ENCODE measurements around the gene PRPF8. TPM values are rescaled to one million over a fixed set of nuclear protein-coding genes. Genes with fewer than 3 reads are reported as not detected.
"Not testable (repeated sequence)": the region's sequence is repeated elsewhere in the genome, so short reads cannot be mapped to it uniquely, and the experiment has no call there.

PRPF8 gene
- total and polyA plus RNA-seq, 4 experiments from 2014 or later: 87.9 to 464 (median 327) TPM

DNA sequence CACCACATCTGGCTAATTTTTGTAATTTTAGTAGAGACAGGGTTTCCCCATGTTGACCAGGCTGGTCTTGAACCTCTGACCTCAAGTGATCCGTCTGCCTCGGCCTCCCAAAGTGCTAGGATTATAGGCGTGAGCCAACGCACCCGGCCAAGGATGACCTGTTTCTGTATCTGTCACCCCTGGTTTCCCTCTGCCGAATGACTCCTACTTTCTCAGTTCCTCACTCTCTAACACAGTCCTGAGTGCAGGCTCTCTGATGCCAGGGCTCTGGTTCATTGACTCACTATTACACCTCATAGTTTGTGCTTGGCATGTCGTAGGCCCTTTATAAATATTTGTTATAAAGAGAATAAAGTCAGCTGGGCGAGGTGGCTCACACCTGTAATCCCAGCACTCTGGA, 10.7 kb upstream of the PRPF8 start:
- Mint-ChIP-seq H3K27me3 (peaks cover 0 to 4% of the 10 kb centered on the region in 2 donors), H3K27ac (no peak overlapping the region), H3K4me3 (no peak overlapping the region), H3K36me3 (no peaks in the 10 kb centered on the region), H3K4me1 (no peaks in the 10 kb centered on the region), H3K9me3 (peaks cover 0 to 4% (median 0%) of the 10 kb centered on the region in 8 donors)
- no peaks in the 10 kb centered on the region for H3K36me3 ChIP-seq (ENCODE audit: insufficient read depth, low read length)
- intact Hi-C loops (cut with micrococcal nuclease): no loop called here
- H3K4me3 ChIP-seq (ENCODE audit: low read length in 2 of 2): no peak overlapping the region
- H3K27ac ChIP-seq (ENCODE audit: low read depth, low read length): no peak overlapping the region
- no peaks in the 10 kb centered on the region for H3K9me3 ChIP-seq (ENCODE audit: control insufficient read depth in 1 of 2, low read length in 2 of 2)
- ChIA-PET POLR2A (ENCODE audit: partially characterized antibody) (no interaction called here), CTCF (ENCODE audit: partially characterized antibody) (no interaction called here)
- H3K4me1 ChIP-seq (ENCODE audit: insufficient read depth, low read length): no peaks in the 10 kb centered on the region
- no peak for DNase-seq
- H3K27me3 ChIP-seq (ENCODE audit: insufficient read depth, low read length): no peaks in the 10 kb centered on the region

DNA sequence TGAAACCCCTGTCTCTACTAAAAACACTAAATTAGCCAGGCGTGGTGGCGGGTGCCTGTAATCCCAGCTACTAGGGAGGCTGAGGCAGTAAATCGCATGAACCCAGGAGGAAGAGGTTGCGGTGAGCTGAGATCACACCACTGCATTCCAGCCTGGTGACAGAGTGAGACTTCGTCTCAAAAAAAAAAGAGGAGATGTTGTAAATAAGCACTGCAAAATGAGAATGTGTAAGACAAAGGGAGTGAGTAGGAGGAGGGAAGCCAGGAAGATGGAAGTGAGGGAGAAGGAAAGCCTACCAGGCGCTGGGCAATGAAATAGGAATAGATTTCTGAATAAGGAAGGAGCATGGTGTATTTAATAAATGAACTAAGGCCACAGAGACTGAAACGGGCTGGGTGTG, 8.7 kb upstream of the PRPF8 start:
- Mint-ChIP-seq H3K9me3 (peaks cover 0 to 4% (median 0%) of the 10 kb centered on the region in 8 donors), H3K27ac (peak overlapping the region in 1 of 7 donors; percentile 26), H3K4me3 (no peak overlapping the region), H3K27me3 (peaks cover 0 to 4% of the 10 kb centered on the region in 2 donors), H3K36me3 (no peaks in the 10 kb centered on the region), H3K4me1 (no peaks in the 10 kb centered on the region)
- Histone ChIP-seq H3K27ac (ENCODE audit: low read depth, low read length) (no peak overlapping the region), H3K27me3 (ENCODE audit: insufficient read depth, low read length) (no peaks in the 10 kb centered on the region), H3K36me3 (ENCODE audit: insufficient read depth, low read length) (no peaks in the 10 kb centered on the region), H3K9me3 (ENCODE audit: control insufficient read depth in 1 of 2, low read length in 2 of 2) (no peaks in the 10 kb centered on the region), H3K4me3 (ENCODE audit: low read length in 2 of 2) (no peak overlapping the region), H3K4me1 (ENCODE audit: insufficient read depth, low read length) (no peaks in the 10 kb centered on the region)
- ChIA-PET POLR2A (ENCODE audit: partially characterized antibody) (no interaction called here), CTCF (ENCODE audit: partially characterized antibody) (interaction anchor here (0.5 kb wide), 1 partner anchor 168 kb away, joined by 3 read pairs; no protein-coding TSS in a partner anchor)
- no peak for DNase-seq
- intact Hi-C loops (cut with micrococcal nuclease): no loop called here

DNA sequence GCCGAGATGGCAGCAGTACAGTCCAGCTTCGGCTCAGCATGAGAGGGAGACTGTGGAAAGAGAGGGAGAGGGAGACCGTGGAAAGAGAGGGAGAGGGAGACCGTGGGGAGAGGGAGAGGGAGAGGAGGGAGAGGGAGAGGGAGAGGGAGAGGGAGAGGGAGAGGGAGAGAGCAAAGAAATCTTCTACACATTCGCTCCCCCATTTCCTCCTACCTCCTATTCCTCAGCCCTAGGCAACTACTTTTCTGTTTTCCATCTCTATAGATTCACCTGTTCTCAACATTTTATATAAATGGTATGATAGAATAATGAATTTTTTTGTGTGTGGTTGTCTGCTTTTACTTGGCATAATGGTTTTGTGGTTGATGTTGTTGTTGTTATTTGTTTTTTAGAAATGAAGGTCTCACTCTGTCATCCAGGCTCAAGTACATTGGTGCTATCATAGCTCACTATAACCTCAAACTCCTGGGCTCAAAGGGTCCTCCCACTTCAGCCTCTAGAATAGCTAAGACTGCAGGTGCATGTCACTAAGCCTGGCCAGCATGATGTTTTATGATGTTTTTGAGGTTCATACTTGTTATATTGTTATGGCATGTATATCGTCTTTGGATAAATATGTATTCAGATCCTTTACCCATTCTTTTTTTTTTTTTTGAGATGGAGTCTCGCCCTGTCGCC, 6.0 kb upstream of the PRPF8 start:
- no peak for DNase-seq
- peaks cover 0 to 4% of the 10 kb centered on the region in 2 donors for H3K27me3 Mint-ChIP-seq
- peaks cover 0 to 4% (median 0%) of the 10 kb centered on the region in 8 donors for H3K9me3 Mint-ChIP-seq
- no peaks in the 10 kb centered on the region for H3K36me3 ChIP-seq (ENCODE audit: insufficient read depth, low read length)
- H3K4me3 Mint-ChIP-seq: no peak overlapping the region
- CTCF ChIA-PET (ENCODE audit: partially characterized antibody): no interaction called here
- H3K36me3 Mint-ChIP-seq: no peaks in the 10 kb centered on the region
- H3K4me3 ChIP-seq (ENCODE audit: low read length in 2 of 2): no peak overlapping the region
- POLR2A ChIA-PET (ENCODE audit: partially characterized antibody): no interaction called here
- no peaks in the 10 kb centered on the region for H3K27me3 ChIP-seq (ENCODE audit: insufficient read depth, low read length)
- H3K4me1 ChIP-seq (ENCODE audit: insufficient read depth, low read length): no peaks in the 10 kb centered on the region
- H3K27ac ChIP-seq (ENCODE audit: low read depth, low read length): no peak overlapping the region
- intact Hi-C loops (cut with micrococcal nuclease): no loop called here
- peaks cover 0 to 5% (median under 1%) of the 10 kb centered on the region in 4 donors for H3K4me1 Mint-ChIP-seq
- H3K9me3 ChIP-seq (ENCODE audit: control insufficient read depth in 1 of 2, low read length in 2 of 2): no peaks in the 10 kb centered on the region
- no peak overlapping the region for H3K27ac Mint-ChIP-seq

DNA sequence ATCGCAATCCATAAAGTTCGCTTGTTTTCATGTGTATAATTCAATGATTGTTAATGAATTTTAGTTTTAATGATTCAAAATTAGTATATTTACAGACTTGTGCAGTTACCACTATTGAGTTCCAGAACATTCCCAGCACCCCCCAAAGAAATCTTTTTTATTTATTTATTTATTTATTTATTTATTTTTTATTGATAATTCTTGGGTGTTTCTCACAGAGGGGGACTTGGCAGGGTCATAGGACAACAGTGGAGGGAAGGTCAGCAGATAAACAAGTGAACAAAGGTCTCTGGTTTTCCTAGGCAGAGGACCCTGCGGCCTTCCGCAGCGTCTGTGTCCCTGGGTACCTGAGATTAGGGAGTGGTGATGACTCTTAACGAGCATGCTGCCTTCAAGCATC, 3.7 kb upstream of the PRPF8 start:
- peaks cover 13% of the 10 kb centered on the region for H3K4me1 ChIP-seq (ENCODE audit: insufficient read depth, low read length)
- H3K27ac ChIP-seq (ENCODE audit: low read depth, low read length); H3K27ac Mint-ChIP-seq; H3K4me3 ChIP-seq (ENCODE audit: low read length in 2 of 2); DNase-seq; H3K27me3 Mint-ChIP-seq; H3K9me3 Mint-ChIP-seq; POLR2A ChIA-PET (ENCODE audit: partially characterized antibody); CTCF ChIA-PET (ENCODE audit: partially characterized antibody); H3K36me3 ChIP-seq (ENCODE audit: insufficient read depth, low read length); intact Hi-C loops (cut with micrococcal nuclease); H3K27me3 ChIP-seq (ENCODE audit: insufficient read depth, low read length); H3K9me3 ChIP-seq (ENCODE audit: control insufficient read depth in 1 of 2, low read length in 2 of 2); H3K4me3 Mint-ChIP-seq: not testable (repeated sequence)
- H3K4me1 Mint-ChIP-seq: peaks cover 10 to 21% (median 16%) of the 10 kb centered on the region in 4 donors
- peaks cover 11% of the 10 kb centered on the region in 2 donors for H3K36me3 Mint-ChIP-seq

GRCh38 chr17:1686086-1686485, 1.4 kb upstream of the PRPF8 start:
- peaks cover 24 to 44% (median 32%) of the 10 kb centered on the region in 4 donors for H3K4me1 Mint-ChIP-seq
- CTCF ChIA-PET (ENCODE audit: partially characterized antibody): no interaction called here
- Histone ChIP-seq H3K9me3 (ENCODE audit: control insufficient read depth in 1 of 2, low read length in 2 of 2) (no peaks in the 10 kb centered on the region), H3K27ac (ENCODE audit: low read depth, low read length) (no peak overlapping the region), H3K4me3 (ENCODE audit: low read length in 2 of 2) (no peak overlapping the region), H3K4me1 (ENCODE audit: insufficient read depth, low read length) (peaks cover 29% of the 10 kb centered on the region), H3K27me3 (ENCODE audit: insufficient read depth, low read length) (no peaks in the 10 kb centered on the region), H3K36me3 (ENCODE audit: insufficient read depth, low read length) (peaks cover 21% of the 10 kb centered on the region)
- H3K4me3 Mint-ChIP-seq: peak overlapping the region in 3 of 8 donors; percentile 25 to 49 (median 43)
- H3K9me3 Mint-ChIP-seq: peaks cover 0 to 2% (median 0%) of the 10 kb centered on the region in 8 donors
- H3K27me3 Mint-ChIP-seq: no peaks in the 10 kb centered on the region
- peaks cover 27 to 30% of the 10 kb centered on the region in 2 donors for H3K36me3 Mint-ChIP-seq
- no peak for DNase-seq
- intact Hi-C loops (cut with micrococcal nuclease): no loop called here
- POLR2A ChIA-PET (ENCODE audit: partially characterized antibody): interaction anchor here (3.5 to 4.7 kb wide), 2 partner anchors 29 to 37 kb away, joined by 24 to 79 read pairs; partner anchors contain the start of gene RILP
- peak overlapping the region in 4 of 7 donors; percentile 17 to 86 (median 85) for H3K27ac Mint-ChIP-seq

DNA sequence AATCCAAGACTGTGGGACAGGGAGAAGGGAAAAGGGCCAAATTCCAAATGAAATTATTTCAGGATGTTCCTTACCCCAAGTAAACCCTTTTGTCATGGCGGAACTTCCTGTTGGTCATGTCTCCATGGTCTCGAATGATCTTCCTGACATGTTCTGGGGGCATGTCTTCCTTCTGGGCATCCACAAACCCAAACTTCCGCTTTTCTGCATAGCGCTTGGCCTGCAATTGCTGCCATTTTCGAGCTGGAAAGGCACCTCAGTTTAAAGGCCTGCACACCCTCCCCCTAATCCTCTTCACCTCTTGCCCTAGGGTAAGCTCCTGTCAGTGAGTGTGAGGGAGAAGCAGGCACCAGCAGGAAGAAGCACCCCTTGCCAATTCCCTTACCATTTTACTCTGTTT, 1.2 kb downstream of the PRPF8 start:
- Mint-ChIP-seq H3K27me3 (no peaks in the 10 kb centered on the region), H3K4me1 (peaks cover 32 to 57% (median 41%) of the 10 kb centered on the region in 4 donors)
- intact Hi-C loops (cut with micrococcal nuclease): loop anchor here (5.0 kb wide), 1 partner anchor 36 kb away; the partner anchor contains the start of genes RILP and SCARF1

DNA sequence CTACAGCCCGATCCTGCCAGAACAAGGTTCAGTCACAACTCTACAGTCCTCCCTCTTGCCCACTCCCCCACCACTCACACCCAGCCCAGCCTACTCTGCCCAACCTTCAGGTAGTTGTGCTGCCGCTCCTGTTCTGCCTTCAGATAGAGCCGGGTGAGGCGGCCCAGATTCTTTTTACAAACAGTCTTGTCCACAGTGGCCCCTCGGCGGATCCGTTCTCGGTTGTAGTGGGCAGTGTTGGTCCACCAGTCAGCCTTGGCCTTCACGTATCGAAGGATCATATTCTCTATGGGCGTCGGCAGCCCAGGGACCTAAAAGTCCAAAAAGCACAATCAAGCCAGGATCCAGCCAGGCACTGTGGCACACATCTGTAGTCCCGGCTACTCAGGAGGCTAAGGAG, 8.3 kb downstream of the PRPF8 start:
- CTCF ChIA-PET (ENCODE audit: partially characterized antibody): no interaction called here
- no peak for DNase-seq
- H3K9me3 Mint-ChIP-seq: no peaks in the 10 kb centered on the region

More for the DNA sequence above, 1.2 kb downstream of the PRPF8 start:
- peak overlapping the region; percentile 97 to 99 (median 99) for H3K4me3 Mint-ChIP-seq
- Histone ChIP-seq H3K27me3 (ENCODE audit: insufficient read depth, low read length) (no peaks in the 10 kb centered on the region), H3K4me1 (ENCODE audit: insufficient read depth, low read length) (peaks cover 29% of the 10 kb centered on the region), H3K36me3 (ENCODE audit: insufficient read depth, low read length) (peaks cover 47% of the 10 kb centered on the region), H3K27ac (ENCODE audit: low read depth, low read length) (peak overlapping the region; percentile 96), H3K4me3 (ENCODE audit: low read length in 2 of 2) (peak overlapping the region; percentile 83 to 96), H3K9me3 (ENCODE audit: control insufficient read depth in 1 of 2, low read length in 2 of 2) (no peaks in the 10 kb centered on the region)
- H3K9me3 Mint-ChIP-seq: peaks cover 0 to 2% (median 0%) of the 10 kb centered on the region in 8 donors
- H3K27ac Mint-ChIP-seq: peak overlapping the region; percentile 93 to 100 (median 99)
- ChIA-PET POLR2A (ENCODE audit: partially characterized antibody) (interaction anchor here (0.5 to 4.7 kb wide), 18 partner anchors 12 to 370 kb away, joined by 3 to 79 read pairs (median 6); partner anchors contain the start of genes RILP, RPA1, SCARF1 and SMYD4), CTCF (ENCODE audit: partially characterized antibody) (interaction anchor here (0.7 to 1.1 kb wide), 3 partner anchors 32 to 100 kb away, joined by 3 to 4 read pairs (median 3); partner anchors contain the start of gene RILP)
- peaks cover 52 to 57% of the 10 kb centered on the region in 2 donors for H3K36me3 Mint-ChIP-seq
- DNase-seq: no peak

More for the DNA sequence above, 8.3 kb downstream of the PRPF8 start:
- POLR2A ChIA-PET (ENCODE audit: partially characterized antibody): interaction anchor here (1.0 kb wide), 1 partner anchor 8 kb away, joined by 4 read pairs; the partner anchor contains the start of gene PRPF8
- no peak overlapping the region for H3K27ac ChIP-seq (ENCODE audit: low read depth, low read length)
- Mint-ChIP-seq H3K4me1 (peaks cover 12 to 31% (median 23%) of the 10 kb centered on the region in 4 donors), H3K27me3 (no peaks in the 10 kb centered on the region), H3K27ac (peak overlapping the region in 3 of 7 donors; percentile 30 to 70 (median 66)), H3K4me3 (no peak overlapping the region), H3K36me3 (peaks cover 76 to 90% of the 10 kb centered on the region in 2 donors)
- no peaks in the 10 kb centered on the region for H3K9me3 ChIP-seq (ENCODE audit: control insufficient read depth in 1 of 2, low read length in 2 of 2)
- H3K4me1 ChIP-seq (ENCODE audit: insufficient read depth, low read length): no peaks in the 10 kb centered on the region
- peaks cover 93% of the 10 kb centered on the region for H3K36me3 ChIP-seq (ENCODE audit: insufficient read depth, low read length)
- intact Hi-C loops (cut with micrococcal nuclease): no loop called here
- no peak overlapping the region for H3K4me3 ChIP-seq (ENCODE audit: low read length in 2 of 2)
- no peaks in the 10 kb centered on the region for H3K27me3 ChIP-seq (ENCODE audit: insufficient read depth, low read length)
